ENCODE data around the gene NAA16. TPM values are rescaled to one million over a fixed set of nuclear protein-coding genes. Genes with fewer than 3 reads are reported as not detected.

NAA16 gene
- total RNA-seq, 1 experiment from 2014 or later: 9.8 TPM

DNA sequence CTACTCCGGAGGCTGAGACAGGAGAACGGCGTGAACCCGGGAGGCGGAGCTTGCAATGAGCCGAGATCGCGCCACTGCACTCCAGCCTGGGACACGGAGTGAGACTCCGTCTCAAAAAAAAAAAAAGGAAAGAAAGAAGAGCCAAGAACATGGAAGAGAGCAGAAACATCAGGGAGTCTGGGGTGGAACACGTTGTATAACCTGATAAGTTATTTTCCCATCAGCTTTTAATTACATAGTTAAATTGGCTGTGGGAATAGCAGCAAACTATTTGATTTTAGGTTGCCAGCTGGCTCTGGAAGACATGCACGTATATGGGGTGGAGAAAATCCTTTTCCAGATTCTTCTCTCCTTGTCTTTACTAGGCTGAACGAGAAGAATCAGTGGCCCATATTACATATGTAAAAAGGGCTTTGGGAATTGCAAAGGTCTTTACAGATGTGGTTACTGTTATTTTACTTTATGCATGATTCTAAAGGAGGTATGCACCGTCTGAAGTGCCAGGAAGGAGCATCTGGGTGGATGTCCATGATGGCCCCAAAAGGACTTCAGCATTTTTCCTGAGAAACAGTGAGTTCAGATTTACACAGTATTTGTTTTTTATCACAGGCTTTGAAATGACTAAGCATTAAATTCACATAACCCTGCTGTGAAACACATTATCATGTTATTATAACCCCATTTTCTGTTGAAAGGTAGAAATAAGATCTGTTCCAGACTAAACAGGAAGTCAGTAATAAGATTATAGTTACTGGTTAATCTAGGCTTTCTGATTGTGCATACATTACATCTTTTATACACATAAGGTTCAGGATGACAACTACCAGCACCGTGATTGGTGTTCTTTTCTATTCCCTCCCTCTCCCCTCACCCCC is 4.6 kb upstream of the NAA16 start:
- intact Hi-C loops (cut with micrococcal nuclease): no loop called here
- Histone ChIP-seq H3K4me2 (ENCODE audit: low read length) (no peak overlapping the region), H3K9me2 (replicated peaks; ENCODE audit: low read length) (no peaks in the 10 kb centered on the region), H3K27me3 (ENCODE audit: low read length) (no peaks in the 10 kb centered on the region), H3F3A (ENCODE audit: low read length, unreplicated experiment) (no peaks in the 10 kb centered on the region), H3K4me3 (ENCODE audit: low read length) (no peak overlapping the region), H4K20me1 (ENCODE audit: low read length) (no peaks in the 10 kb centered on the region), H3K4me1 (ENCODE audit: insufficient read depth, low read length) (peaks cover 4% of the 10 kb centered on the region; the same call in 1 of the 2 replicates), H3K79me2 (ENCODE audit: low read length) (peaks cover 5% of the 10 kb centered on the region), H3K27ac (ENCODE audit: low read length) (no peak overlapping the region), H3K36me3 (ENCODE audit: low read depth, low read length) (no peaks in the 10 kb centered on the region), H3K9me3 (ENCODE audit: low read length) (no peaks in the 10 kb centered on the region), H2AFZ (ENCODE audit: low read length) (peak overlapping the region; percentile 45; the same call in 1 of the 2 replicates), H3K9ac (ENCODE audit: low read length) (no peak overlapping the region)
- no TSS peak for BruUV-seq (replicated peaks)
- ATAC-seq (no peak), DNase-seq (no peak)
- ChIA-PET POLR2A (ENCODE audit: unreplicated experiment) (no interaction called here), CTCF (no interaction called here)
- TF ChIP-seq EZH2 (IDR thresholded peaks at IDR 0.05; ENCODE audit: low read length, unreplicated experiment) (no peak), CTCF (conservative IDR thresholded peaks at IDR 0.05; ENCODE audit: low read depth, low read length) (no peak), EZH2phosphoT487 (IDR thresholded peaks at IDR 0.05; ENCODE audit: borderline replicate concordance, low read length) (no peak)

- DNase-seq (no peak), ATAC-seq (no peak)
- no peak overlapping the region for H2AFZ ChIP-seq (ENCODE audit: low read length)
- intact Hi-C loops (cut with micrococcal nuclease): no loop called here
- H3K9me2 ChIP-seq (replicated peaks; ENCODE audit: low read length): no peaks in the 10 kb centered on the region
- H3K27me3 ChIP-seq (ENCODE audit: low read length): no peaks in the 10 kb centered on the region
- no peaks in the 10 kb centered on the region for H3F3A ChIP-seq (ENCODE audit: low read length, unreplicated experiment)
- POLR2A ChIA-PET (ENCODE audit: unreplicated experiment): no interaction called here
- H3K9ac ChIP-seq (ENCODE audit: low read length): no peak overlapping the region
- BruUV-seq (replicated peaks): no TSS peak
- H3K27ac ChIP-seq (ENCODE audit: low read length): no peak overlapping the region
- TF ChIP-seq EZH2phosphoT487 (IDR thresholded peaks at IDR 0.05; ENCODE audit: borderline replicate concordance, low read length) (no peak), CTCF (conservative IDR thresholded peaks at IDR 0.05; ENCODE audit: low read depth, low read length) (no peak), EZH2 (IDR thresholded peaks at IDR 0.05; ENCODE audit: low read length, unreplicated experiment) (no peak)
- no peaks in the 10 kb centered on the region for H3K36me3 ChIP-seq (ENCODE audit: low read depth, low read length)
- peaks cover 4% of the 10 kb centered on the region; the same call in 1 of the 2 replicates for H3K4me1 ChIP-seq (ENCODE audit: insufficient read depth, low read length)
- H3K9me3 ChIP-seq (ENCODE audit: low read length): no peaks in the 10 kb centered on the region
- peaks cover 20% of the 10 kb centered on the region for H3K79me2 ChIP-seq (ENCODE audit: low read length)
- no peak overlapping the region for H3K4me3 ChIP-seq (ENCODE audit: low read length)
- H4K20me1 ChIP-seq (ENCODE audit: low read length): no peaks in the 10 kb centered on the region
- H3K4me2 ChIP-seq (ENCODE audit: low read length): no peak overlapping the region
- CTCF ChIA-PET: no interaction called here
These were observed 3.0 kb upstream of the NAA16 start for GRCh38 chr13:41307884-41308640.
